Effector CD8-positive, alpha-beta T cell (primary cell): Measurements from ENCODE around the gene TPST1.
"Not testable (repeated sequence)": the region's sequence is repeated elsewhere in the genome, so short reads cannot be mapped to it uniquely, and the experiment has no call there.

ENCODE experiments used
- DNase-seq: peaks from one replicate; lab custom pipeline; 2025; lab: John Stamatoyannopoulos, UW

The TPST1 gene

DNA sequence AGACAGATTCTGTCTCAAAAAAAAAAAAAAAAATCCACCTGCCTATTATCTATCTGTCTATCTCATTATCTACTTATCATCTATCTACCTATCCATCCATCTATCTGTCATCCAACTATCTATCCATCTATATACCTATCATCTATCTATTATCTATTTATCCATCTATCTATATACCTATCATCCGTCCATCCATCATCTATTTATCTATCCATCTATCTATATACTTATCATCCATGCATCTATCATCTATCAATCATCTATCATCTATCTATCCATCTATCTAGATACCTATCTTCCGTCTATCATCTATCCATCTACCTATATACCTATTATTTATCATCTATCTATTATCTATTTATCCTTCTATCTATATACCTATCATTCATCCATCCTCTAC lies 16.5 kb upstream of the TPST1 start:
- no peak for DNase-seq

DNA sequence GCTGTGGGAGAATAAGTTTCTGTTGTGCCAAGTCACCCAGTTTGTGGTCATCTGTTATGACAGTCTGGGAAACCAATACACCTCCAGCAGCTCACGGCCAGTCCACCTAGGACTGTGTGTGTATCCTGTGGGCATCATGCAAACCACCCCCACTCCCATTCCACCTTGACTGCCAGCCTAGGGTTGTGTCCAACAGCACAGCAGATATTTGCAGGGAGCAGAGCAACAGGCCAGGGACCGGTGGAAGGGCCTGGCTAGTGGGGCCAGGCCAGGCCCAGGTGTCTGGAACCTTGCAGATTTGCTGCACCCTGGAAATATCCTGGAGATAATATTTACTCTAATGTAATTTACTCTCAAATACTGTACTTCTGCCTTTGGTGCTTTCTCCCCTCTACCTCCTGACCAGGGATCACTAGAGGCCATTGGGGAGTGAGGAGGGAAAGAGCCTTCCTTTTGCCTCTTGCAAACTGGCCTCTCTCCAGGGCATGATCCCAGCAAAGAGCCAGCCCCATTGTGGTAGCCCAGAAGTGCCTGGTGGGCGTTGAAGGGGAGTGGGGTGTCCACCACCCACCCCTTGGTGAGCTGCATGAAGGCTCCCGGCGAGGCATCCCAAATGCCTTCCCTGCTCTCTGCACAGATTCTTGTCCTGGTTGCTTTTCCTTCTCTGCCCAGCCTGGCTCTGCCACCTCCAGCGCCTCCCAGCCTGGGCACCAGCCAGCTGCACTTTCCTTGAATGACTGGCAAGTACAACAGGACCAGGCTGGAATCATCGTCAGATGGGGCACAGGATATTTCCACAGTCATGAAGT lies 15.2 kb upstream of the TPST1 start:
- DNase-seq, result no peak

DNA sequence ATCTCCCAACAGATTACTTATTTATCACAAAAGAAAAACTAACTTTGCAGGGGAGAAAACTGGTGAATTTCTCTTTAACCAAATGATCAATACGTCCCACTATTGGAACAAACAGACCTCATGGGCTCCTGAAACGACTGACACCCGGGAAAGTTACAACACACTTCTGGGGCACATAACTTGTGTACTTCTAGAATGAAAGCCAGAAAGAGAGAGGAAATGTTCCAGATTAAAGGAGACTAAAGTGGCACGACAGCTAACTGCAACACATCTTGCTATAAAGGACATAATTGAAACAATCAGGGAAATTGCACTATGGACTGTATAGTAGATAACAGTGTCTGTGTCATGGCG lies 14.7 kb upstream of the TPST1 start:
- no peak for DNase-seq

DNA sequence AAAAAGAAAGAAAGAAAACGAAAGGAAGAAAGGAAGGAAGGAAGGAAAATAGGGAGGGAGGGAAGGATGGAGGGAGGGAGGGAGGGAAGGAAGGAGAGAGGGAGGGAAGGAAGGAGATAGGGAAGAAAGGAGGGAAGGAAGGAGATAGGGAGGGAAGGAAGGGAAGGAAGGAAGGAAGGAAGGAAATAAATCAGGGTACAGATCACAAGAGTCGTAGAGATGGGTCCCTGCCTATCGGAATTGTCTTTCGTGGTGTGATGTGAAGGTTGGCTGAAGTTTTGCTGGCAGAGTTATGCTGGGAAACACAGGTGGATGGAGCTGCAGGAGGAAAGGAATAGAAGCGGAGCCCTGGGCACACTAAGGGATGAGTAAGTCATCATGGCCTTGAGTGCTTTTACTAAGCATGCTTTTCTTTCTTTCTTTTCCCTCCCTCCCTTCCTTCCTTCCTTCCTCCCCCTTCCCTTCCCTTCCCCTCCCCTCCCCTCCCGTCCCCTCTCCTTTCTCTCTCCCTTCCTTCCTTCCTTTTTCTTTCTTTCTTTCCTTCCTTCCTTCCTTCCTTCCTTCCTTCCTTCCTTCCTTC lies 11.9 kb upstream of the TPST1 start:
- no peak for DNase-seq

DNA sequence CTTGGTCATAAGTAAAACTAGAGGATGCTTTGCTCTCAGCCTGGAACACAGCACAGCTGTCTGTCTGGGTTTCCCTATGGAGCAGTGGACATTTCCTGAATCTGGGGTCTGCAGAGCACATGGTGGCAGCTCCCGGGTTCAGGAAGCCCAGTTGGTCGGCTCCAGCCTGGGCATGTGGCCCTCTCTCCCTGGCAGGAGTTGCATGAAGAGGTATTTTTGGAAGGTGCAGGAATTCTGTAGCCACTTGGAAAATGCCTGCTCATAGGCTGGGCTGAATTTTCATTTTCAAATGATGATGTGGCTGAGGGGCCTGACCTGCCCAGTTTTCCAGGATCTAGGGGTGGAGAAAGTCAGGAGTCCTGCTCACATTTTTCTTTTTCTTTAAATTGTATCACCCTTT lies 6.7 kb upstream of the TPST1 start:
- no peak for DNase-seq

DNA sequence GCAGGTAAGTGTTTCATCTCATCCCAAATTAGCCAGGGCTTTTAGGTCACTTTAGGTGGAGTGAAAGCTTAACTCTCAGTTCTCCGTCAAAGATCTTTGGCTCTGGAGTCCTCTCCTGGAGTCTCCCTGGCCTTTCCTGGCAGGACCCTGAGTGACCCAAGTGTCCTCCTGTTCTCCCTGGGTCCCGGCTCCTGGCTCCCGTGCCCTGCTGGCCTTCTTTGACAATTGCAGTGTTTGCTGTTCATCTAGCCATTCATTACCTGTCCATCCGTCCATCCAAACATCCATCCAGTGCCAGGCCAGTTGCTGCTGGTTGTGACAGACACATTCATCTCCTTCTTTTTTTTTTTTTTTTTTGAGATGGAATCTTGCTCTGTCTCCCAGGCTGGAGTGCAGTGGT lies 6.2 kb upstream of the TPST1 start:
- DNase-seq, result no peak

DNA sequence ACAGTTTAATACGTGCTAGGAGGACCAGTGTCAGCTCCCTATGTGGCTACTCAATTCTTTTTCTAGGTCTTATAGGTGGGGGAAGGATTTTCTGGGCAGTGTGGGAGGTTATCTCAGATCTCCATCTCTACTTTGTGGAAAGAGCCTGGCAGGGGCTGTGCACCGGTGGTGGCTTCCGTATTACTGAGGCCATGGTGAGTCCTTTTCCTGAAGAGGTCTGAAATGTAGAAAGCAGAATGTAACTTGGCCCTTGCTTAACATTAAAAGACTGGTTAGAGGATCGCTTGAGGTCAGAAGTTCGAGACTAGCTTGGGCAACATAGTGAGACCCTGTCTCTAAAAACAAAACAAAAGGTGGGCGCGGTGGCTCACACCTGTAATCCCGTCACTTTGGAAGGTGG lies 2.7 kb upstream of the TPST1 start:
- DNase-seq, result no peak

DNA sequence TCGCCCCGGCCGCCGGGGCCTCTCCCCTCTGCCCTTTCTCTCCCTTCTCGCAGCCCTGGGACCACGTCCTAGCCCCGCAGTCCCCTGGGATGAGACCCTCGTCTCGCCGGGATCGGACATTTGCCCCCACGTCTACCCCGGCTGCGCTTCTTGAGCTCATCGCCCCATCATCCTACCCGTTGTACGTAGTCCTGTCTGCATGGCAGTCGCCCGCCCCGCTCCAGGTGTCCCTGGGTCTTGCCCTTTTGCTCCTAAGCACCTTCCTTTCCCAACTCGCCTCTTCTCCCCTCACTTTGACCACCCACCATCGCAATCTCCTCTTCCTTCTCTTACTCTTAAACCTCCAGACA lies 582 bp downstream of the TPST1 start:
- DNase-seq, result peak; percentile 2

DNA sequence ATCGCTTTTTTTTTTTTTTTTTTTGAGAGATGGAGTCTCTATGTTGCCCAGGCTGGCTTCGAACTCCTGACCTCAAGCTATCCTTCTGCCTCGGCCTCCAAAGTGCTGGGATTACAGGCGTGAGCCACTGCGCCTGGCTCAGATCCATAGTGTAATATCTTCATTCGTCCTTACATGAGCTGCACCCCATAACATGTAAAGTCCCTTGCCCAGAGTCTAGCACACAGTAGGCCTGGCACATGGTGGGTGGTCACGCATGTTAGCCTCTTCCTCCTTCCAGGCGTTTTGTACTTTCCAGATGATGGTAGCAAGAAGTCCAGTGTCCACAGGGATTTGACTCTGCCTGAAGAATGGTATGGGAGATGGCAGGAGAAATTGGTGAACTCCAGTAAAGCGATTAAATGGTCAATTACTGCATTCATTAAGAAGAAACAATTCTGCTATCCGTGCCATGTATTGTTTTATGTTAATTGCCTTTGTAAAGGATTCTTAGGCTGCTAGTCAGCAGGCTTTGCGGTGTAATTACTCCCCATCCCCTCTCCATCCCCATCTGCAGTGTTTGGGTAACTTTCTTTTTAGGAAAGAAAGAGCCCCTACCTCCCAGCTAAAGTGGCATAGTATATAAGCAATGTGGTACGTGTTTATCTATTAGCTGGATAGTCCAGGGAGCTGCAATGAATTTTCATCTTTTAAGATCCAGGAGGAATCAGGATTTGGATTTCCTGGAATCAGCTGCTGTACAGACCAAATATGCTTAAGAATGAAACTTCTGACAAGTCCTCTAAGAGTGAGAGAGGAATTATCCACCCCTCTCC lies 1.2 kb downstream of the TPST1 start:
- no peak for DNase-seq

DNA sequence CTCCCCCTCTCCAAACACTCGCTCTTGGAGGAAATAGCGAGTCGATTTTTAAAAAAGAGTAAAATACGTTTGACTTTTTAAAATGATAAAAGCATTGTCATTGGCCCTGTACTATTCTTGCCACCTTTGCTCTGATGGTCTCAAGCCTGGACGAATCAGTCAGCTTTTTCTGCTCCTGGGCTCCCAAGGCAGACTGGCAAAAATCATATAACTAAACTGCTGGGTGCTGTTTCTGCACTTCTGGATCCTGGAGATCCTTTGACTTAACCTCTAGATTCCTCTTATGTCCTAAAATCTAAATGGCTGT lies 1.8 kb downstream of the TPST1 start:
- no peak for DNase-seq

DNA sequence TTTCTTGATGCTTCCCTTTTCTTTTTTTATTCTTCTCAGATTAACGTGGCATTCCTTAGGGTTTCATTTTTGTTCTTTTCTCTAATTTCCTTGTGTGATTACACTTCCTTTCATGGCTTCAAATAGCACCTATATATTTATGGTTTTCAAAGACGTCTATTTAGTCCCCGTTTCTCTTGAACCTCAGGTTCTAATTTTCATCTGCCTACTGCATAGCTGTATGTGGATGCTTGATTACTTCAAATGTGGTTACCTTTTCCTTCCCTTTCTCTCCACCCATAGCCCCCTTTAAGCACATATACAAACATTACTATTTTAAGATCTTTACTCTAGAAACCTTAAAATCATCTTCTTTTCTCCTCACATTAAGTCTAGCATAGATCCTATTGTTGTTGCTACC lies 2.4 kb downstream of the TPST1 start:
- DNase-seq, result no peak

DNA sequence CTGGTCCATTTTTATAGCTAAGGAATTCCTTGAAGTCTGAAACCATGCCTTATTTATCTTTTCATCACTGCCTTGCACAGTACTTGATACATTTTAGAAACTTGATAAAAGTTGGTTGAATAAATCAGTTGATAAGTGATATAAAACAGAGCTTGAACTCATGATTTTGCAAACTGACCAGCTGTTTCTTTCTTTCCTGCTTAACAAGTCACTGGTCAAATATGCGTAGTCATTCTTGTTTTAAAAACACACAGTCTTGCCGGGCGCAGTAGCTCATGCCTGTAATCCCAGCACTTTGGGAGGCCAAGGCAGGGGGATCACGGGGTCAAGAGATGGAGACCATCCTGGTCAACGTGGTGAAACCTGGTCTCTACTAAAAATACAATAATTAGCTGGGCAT lies 6.3 kb downstream of the TPST1 start:
- no peak for DNase-seq

DNA sequence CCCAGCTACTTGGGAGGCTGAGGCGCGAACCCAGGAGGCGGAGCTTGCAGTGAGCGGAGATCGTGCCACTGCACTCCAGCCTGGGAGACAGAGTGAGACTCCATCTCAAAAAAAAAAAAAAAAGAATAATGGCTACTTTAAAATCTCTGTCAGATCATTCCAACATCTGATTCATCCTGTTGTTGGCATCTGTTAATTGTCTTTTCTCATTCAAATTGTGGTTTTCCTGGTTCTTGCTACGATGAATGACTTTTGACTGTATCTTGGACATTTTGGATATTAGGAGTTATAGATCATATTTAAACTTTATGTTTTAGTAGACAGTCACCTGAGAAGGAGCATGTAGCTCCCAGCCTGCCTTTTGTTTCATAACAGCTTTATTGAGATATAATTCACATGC lies 8.5 kb downstream of the TPST1 start:
- no peak for DNase-seq

DNA sequence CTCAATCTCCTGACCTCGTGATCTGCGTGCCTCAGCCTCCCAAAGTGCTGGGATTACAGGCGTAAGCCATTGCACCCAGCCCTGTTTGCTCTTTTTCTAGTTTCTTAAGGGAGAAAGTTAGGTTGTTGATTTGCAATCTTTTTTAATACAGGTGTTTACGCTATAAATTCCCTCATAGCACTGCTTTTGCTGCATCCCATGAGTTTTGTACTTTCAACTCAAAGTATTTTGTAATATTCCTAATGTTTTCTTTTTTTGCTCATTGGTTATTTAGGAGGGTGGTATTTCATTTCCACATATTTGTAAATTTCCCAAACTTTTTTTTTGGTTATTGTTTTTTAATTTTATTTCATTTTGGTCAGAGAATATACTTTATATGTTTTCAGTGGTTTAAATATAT lies 11.6 kb downstream of the TPST1 start:
- no peak for DNase-seq

DNA sequence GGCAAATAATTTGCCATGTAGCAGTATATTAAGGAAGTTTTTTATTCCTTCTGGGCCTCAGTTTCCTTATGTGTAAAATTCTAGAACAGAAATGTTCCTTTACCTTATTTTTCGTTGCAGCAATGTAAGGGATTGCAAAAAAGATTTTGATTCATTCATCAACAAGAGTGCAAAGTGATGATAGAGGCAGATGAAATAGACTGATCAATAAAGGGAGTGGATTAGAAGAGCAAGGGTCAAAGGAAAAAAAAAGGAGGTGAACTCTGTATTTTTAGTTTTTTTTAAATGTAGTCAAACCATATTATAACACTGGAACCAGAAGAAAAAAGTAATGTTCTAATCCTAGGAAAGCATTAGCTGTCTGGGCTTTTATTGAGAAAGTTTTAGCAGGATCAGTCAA lies 14.7 kb downstream of the TPST1 start:
- no peak for DNase-seq

DNA sequence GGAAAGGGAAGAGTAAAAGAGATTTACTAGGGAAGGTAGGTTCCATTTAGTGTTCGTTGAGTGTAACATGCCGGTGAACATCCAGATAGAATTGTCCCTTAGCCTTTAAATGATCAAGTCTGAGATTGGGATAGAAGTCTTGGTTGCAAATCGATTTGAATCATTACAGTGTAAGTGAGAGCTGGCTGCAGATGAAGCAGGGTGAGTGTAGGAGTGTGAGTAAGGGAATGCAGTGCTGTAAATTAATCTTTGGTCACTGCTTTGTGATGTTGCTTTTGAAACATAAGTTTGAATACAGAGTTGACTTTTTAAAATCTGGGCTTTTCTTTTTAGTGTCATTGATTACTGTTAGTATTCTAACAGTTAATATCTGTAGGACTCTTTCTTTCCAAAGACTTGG lies 16.3 kb downstream of the TPST1 start:
- DNase-seq, result no peak

DNA sequence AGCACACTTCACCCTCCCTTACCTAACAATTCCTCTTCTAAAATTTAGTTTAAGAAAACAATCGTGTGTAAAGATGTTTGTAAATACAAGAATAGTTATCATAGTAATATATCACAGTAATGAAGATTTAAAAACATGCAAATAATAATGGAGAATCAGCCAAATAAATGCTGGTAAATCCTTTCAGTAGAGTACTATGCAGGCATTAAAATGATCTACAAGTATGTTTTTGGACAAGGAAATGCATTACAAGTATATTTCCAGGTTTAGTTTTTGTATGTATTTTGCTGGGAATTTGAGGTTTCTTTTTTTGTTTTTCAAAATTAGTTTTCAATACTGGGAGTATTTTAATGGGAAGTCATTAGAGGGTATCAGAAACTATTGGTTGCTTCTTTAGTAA lies 22.7 kb downstream of the TPST1 start:
- no peak for DNase-seq

DNA sequence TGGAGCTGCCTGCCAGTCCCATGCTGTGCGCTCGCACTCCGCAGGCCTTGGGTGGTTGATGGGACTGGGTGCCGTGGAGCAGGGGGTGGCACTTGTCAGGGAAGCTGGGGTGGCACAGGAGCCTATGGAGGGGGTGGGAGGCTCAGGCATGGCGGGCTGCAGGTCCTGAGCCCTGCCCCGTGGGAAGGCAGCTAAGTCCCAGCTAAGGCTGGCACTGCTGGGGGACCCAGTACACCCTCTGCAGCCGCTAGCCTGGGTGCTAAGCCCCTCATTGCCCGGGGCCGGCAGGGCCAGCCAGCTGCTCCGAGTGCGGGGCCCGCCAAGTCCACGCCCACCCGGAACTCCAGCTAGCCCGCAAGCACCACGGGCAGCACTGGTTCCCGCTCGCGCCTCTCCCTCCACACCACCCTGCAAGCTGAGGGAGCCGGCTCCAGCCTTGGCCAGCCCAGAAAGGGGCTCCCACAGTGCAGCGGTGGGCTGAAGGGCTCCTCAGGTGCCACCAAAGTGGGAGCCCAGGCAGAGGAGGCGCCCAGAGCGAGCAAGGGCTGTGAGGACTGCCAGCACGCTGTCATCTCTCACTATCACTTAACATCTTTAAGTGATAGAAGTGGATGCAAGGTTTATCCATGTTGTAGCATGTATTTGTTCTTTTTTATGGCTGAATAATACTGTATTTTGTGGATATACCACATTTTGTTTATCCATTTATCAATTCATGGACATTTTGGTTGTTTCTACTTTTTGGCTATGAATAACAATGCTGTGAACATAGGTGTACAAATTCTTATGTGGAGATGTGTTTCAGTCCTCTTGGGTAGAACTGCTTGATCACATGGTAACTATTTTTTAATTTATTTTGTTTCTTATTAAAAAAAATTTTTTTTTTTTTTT lies 26.4 kb downstream of the TPST1 start:
- not testable (repeated sequence) for DNase-seq

DNA sequence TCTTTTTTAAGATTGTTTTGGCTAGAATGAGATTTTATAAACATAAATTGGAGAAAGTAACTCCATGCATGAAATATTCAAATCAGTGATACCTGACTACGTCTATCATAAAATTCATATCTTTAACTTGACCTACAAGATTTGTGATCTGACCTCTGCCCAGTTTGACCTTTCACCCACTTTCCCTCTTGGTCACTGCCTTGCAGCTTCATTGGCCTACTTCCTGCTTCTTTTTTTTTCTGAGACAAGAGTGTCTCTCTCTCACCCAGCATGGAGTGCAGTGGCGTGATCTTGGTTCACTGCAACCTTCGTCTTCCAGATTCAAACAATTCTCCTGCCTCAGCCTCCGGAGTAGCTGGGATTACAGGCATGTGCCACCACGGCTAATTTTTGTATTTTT lies 28.5 kb downstream of the TPST1 start:
- DNase-seq, result no peak

DNA sequence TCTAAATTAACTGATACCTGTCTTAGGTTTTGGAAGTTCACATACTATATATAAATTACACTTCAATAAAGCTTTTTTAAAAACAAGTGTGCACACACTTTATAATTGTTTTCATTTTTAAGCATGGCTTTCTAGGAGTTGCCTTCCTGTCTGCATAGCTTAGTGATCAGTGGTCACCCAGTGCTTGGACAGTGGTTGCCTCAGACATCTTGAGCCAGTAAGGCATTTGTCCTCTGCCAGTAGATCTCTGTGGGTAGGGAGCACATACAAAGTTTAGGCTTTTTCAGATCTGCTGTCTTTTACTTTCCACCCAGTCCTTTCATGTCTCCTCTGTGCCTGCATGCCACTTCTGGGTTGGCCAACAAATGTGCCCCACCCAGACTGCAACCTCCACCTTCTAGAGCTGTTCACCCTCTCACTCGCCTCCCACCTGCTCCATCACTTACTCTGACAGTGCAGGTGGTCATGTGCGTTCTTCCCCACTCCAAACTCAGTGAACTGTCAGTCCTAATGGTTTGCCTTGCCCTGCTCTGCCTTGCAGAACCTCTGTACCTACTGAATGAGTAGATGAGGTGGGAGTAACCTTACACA lies 31.7 kb downstream of the TPST1 start:
- DNase-seq, result no peak

DNA sequence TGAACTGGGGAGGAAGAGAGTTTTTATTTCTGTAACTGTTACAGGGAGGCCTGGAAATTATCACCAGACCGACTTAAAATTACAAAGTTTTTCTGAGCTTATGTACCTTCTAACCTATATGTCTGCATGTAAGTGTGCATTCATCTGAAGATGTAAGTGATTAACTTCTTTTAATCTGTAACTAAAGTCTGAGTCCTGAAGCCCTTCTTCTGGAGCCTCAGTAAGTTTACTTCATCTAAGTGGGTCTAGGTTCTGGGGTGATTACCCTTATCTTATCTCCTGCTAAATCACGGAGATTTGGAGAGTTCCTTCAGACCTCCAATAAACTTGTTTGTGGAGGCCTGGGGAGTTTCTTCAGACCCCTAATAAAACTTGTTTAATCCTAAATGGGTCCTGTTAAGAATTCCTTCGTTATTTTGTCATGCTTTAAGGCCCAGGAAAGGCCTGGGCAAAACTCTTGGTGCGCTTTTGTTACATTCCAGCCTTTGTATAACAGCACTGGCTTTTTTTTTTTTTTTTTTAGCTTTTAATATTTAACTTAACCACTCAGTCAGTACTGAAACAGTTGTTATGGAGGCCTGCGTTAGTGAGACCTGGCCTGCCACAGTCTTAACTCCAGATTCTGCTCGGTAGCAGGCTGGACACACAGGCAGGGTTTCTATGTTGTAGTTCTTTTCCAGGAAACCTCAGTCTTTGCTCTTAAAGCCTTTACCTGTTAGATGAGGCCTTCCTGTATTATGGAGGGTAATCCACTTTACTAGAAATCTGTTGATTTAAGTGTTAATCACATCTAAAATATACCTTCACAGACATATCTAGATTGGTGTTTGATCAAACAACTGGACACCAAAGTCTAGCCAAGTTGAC lies 33.0 kb downstream of the TPST1 start:
- DNase-seq, result no peak
